M059J (cell line): ENCODE data around the gene MARCOL. TPM values are rescaled to one million over a fixed set of nuclear protein-coding genes. Genes with fewer than 3 reads are reported as not detected.
"Not testable (repeated sequence)": the region's sequence is repeated elsewhere in the genome, so short reads cannot be mapped to it uniquely, and the experiment has no call there.

Experiments
- DNase-seq: peaks from one replicate; pipeline ENCODE4 v3.0.0-alpha.2; 2012; ENCODE audit warnings: low read depth
- total RNA-seq: library from RNA; depleted of rRNA; stranded (reverse); fragments of >200 nt; shearing (Covaris generic); gene quantifications from 2 replicates; pipeline ENCODE4 v1.2.3, GENCODE V29; 2014; rRNA removed

Gene MARCOL
- total RNA-seq, 1 experiment from 2014 or later = not detected

DNA sequence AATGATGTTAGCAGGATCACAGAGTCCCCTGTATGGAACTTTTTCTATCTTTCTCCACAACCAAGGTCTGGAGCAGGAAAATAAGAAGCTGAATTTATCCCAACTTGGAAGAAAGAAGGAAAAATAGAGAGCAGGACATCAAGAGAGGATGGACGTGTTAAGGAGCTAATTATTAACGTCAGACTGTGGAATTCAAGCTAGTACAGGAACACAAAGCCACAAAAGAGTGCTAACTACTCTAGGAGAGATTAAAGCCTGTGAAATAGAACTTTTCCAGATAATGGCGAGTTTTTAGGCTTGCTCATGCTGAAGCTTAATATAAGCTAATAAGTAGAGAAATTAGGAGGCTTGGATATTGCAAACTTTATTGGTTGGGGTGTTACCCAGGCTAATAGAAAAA lies 29.6 kb downstream of the MARCOL start:
- DNase-seq = no peak

DNA sequence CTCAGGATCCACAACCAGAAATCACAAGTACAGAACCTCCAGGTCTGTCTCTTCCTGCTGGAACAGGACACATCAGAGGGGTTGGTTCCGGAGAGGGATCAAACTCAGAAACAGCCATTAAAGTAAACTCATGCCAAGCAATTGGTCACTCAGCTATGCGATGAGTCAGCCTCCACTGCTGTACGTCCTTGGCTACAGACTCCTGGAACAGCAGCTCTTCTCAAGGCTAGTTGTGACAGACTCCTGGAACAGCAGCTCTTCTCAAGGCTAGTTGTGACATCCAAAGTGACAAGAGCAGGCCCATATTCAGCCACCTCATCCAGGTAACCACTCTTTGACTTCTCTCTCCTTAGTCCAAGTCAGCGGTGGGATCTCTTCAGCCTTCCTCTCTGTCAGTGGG lies 30.2 kb downstream of the MARCOL start, which contains the start of gene SPINK13:
Gene SPINK13, plus strand, starts transcription at position 229 of the 400 bp plus-strand sequence. CDS start 1,279 bp downstream, outside the sequence.
- DNase-seq = peak; percentile 73

DNA sequence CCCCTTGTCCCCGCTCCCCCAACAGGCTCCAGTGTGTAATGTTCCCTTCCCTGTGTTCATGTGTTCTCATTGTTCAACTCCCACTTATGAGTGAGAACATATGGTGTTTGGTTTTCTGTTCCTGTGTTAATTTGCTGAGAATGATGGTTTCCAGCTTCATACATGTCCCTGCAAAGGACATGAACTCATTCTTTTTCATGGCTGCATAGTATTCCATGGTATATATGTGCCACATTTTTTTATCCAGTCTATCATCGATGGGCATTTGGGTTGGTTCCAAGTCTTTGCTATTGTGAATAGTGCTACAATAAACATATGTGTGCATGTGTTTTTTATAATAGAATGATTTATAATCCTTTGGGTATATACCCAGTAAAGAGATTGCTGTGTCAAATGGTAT lies 36.8 kb downstream of the MARCOL start:
- not testable (repeated sequence) for DNase-seq

DNA sequence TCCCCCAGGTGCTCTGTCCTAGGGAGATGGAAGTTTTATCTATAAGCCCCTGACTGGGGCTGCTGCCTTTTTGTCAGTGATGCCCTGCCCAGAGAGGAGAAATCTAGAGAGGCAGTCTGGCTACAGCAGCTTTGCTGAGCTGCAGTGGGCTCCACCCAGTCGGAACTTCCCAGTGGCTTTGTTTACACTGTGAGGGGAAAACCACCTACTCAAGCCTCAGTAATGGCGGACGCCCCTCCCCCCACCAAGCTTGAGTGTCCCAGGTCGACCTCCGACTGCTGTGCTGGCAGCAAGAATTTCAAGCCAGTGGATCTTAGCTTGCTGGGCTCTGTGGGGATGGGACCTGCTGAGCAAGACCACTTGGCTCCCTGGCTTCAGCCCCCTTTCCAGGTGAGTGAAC lies 42.6 kb downstream of the MARCOL start:
- not testable (repeated sequence) for DNase-seq

DNA sequence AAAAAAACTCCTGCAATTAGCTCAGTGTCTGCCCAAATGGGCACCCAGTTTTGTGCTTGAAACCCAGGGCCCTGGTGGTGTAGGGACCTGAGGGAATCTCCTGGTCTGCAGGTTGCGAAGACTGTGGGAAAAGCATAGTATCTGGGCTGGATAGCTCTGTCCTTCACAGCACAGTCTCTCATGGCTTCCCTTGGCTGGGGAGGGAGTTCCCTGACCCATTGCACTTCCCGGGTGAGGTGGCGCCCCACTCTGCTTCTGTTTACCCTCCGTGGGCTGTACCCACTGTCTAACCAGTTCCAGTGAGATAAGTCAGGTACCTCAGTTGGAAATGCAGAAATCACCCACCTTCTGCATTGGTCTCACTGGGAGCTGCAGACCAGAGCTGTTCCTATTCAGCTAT lies 43.0 kb downstream of the MARCOL start:
- DNase-seq = not testable (repeated sequence)

DNA sequence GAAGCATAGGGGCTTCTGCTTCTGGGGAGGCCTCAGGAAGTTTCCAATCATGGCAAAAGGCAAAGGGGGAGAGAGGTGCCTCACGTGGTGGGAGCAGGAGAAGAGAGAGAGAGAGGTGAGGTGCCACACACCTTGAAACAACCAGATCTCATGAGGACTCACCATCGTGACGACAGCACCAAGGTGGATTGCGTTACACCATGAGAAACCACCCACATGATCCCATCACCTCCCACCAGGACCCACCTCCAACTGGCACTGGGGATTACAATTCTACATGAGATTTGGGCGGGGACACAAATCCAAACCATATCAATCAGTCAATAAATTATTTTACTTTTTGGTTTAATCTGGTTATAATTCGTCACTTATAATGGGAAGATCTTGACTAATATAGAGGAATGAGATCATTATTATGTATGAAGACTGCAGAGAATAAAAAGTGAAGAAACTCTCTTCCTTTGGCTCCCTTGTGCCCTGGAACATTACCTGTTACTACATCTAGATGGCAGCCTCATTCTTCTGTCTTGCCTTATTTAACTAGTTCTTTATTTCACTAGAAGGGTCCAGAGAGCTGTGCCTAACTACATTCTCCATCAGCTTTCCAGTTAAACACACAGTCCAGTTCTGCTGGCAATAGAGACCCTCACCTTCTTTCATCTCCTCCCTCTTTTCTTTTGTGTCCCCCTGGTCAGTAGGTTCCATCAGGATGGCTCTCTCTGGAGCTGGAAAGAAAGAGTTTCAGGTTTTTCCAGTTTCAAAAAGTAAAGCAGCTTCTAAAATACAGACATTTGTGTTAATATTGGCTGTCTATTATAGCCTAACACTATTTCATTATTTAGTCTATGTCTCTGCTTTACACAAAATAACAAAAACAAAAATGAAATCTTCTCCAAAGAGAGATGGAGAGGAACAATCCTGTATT lies 52.2 kb downstream of the MARCOL start:
- peak; percentile 5 for DNase-seq

Other genes with a start within 250 kb of the MARCOL start
- not detected in 2 replicates for gene SPINK5, start 174.5 kb upstream of the MARCOL start, total RNA-seq
- not detected in 2 replicates for gene SPINK14, start 70.0 kb upstream of the MARCOL start, total RNA-seq
- gene SPINK6, start 35.5 kb upstream of the MARCOL start, total RNA-seq = not detected in 2 replicates
- gene SPINK13, start 30.3 kb downstream of the MARCOL start, total RNA-seq = not detected in 2 replicates
- not detected in 2 replicates for gene SPINK7, start 73.9 kb downstream of the MARCOL start, total RNA-seq
- not detected in 2 replicates for gene SPINK9, start 97.0 kb downstream of the MARCOL start, total RNA-seq
- 32.7 and 38.7 TPM in 2 replicates for gene FBXO38, start 145.4 kb downstream of the MARCOL start, total RNA-seq